H9 (cell line): ENCODE results near the gene TMEM31. TPM values are rescaled to one million over a fixed set of nuclear protein-coding genes. Genes with fewer than 3 reads are reported as not detected.

ENCODE experiments used
- DNase-seq: peaks from one replicate; pipeline ENCODE4 v3.0.0-alpha.2; 2017
- H2AFZ ChIP-seq: one replicate; pipeline ENCODE4 v1.6.1; 2013; ENCODE audit warnings: mild to moderate bottlenecking, low read length, control low read depth, moderate library complexity
- H2AK5ac ChIP-seq: 2 replicates; pipeline ENCODE4 v1.6.1; 2013; ENCODE audit warnings: low read length, control low read depth, mixed read lengths; ENCODE audit not compliant: insufficient read length
- H2BK120ac ChIP-seq: one replicate; pipeline ENCODE4 v1.6.1; 2013; ENCODE audit warnings: low read depth, mild to moderate bottlenecking, low read length, control low read depth, inconsistent platforms; ENCODE audit not compliant: poor library complexity, severe bottlenecking
- H2BK12ac ChIP-seq: 2 replicates; pipeline ENCODE4 v1.6.1; 2013; ENCODE audit warnings: low read length, control low read depth, mixed read lengths, low read depth; ENCODE audit not compliant: insufficient read length
- H2BK15ac ChIP-seq: 2 replicates; pipeline ENCODE4 v1.6.1; 2013; ENCODE audit warnings: low read depth, low read length, control low read depth
- H2BK20ac ChIP-seq: one replicate; pipeline ENCODE4 v1.6.1; 2013; ENCODE audit warnings: low read depth, mild to moderate bottlenecking, low read length, control low read depth, inconsistent platforms; ENCODE audit not compliant: poor library complexity, severe bottlenecking
- H2BK5ac ChIP-seq: 2 replicates; pipeline ENCODE4 v1.6.1; 2013; ENCODE audit warnings: low read length, control low read depth, mixed read lengths; ENCODE audit not compliant: insufficient read length
- H3K14ac ChIP-seq: 2 replicates; pipeline ENCODE4 v1.6.1; 2013; ENCODE audit warnings: low read length, control low read depth; ENCODE audit not compliant: insufficient read depth
- H3K18ac ChIP-seq: 2 replicates; pipeline ENCODE4 v1.6.1; 2013; ENCODE audit warnings: low read depth, mild to moderate bottlenecking, mixed read lengths, low read length, control low read depth; ENCODE audit not compliant: insufficient read length
- H3K23ac ChIP-seq: 2 replicates; pipeline ENCODE4 v1.6.1; 2013; ENCODE audit warnings: low read length, control low read depth, mixed read lengths, low read depth; ENCODE audit not compliant: insufficient read length
- H3K23me2 ChIP-seq: 2 replicates; pipeline ENCODE4 v1.6.1; 2013; ENCODE audit warnings: low read depth, mild to moderate bottlenecking, mixed read lengths, low read length, control low read depth; ENCODE audit not compliant: insufficient read length, poor library complexity, severe bottlenecking
- H3K27ac ChIP-seq: 2 replicates; pipeline ENCODE4 v1.5.1; 2013; ENCODE audit warnings: low read length, control low read depth, mixed read lengths, low read depth; ENCODE audit not compliant: insufficient read length
- H3K27me3 ChIP-seq: 2 replicates; pipeline ENCODE4 v1.6.1; 2013; ENCODE audit warnings: low read length, control low read depth, inconsistent platforms; ENCODE audit not compliant: insufficient read depth
- H3K4ac ChIP-seq: 2 replicates; pipeline ENCODE4 v1.6.1; 2013; ENCODE audit warnings: low read depth, mild to moderate bottlenecking, control low read depth, inconsistent platforms, low read length, moderate library complexity
- H3K4me1 ChIP-seq: 2 replicates; pipeline ENCODE4 v1.6.1; 2013; ENCODE audit warnings: low read length, control low read depth, inconsistent platforms; ENCODE audit not compliant: insufficient read depth
- H3K4me2 ChIP-seq: 2 replicates; pipeline ENCODE4 v1.6.1; 2013; ENCODE audit warnings: low read length, control low read depth, mixed read lengths; ENCODE audit not compliant: insufficient read length, insufficient read depth
- H3K56ac ChIP-seq: 2 replicates; pipeline ENCODE4 v1.6.1; 2013; ENCODE audit warnings: low read depth, mild to moderate bottlenecking, mixed read lengths, low read length, control low read depth; ENCODE audit not compliant: insufficient read length
- H3K79me1 ChIP-seq: 2 replicates; pipeline ENCODE4 v1.6.1; 2013; ENCODE audit warnings: low read depth, mild to moderate bottlenecking, moderate library complexity, low read length, control low read depth, inconsistent platforms; ENCODE audit not compliant: insufficient read depth, poor library complexity, severe bottlenecking
- H3K79me2 ChIP-seq: 2 replicates; pipeline ENCODE4 v1.6.1; 2013; ENCODE audit warnings: low read length, control low read depth, inconsistent platforms; ENCODE audit not compliant: insufficient read depth
- H3K9ac ChIP-seq: 2 replicates; pipeline ENCODE4 v1.6.1; 2013; ENCODE audit warnings: low read length, control low read depth, mixed read lengths; ENCODE audit not compliant: insufficient read length; ENCODE audit errors: extremely low read depth
- H3K9me3 ChIP-seq: one replicate; pipeline ENCODE4 v1.6.1; 2013; ENCODE audit warnings: low read depth, low read length, inconsistent platforms; ENCODE audit not compliant: control insufficient read depth
- H3T11ph ChIP-seq: one replicate; pipeline ENCODE4 v1.6.1; 2013; ENCODE audit warnings: mild to moderate bottlenecking, low read length, control low read depth, inconsistent platforms
- H4K20me1 ChIP-seq: one replicate; pipeline ENCODE4 v1.6.1; 2013; ENCODE audit not compliant: control insufficient read depth, insufficient read length, insufficient read depth
- H4K5ac ChIP-seq: 2 replicates; pipeline ENCODE4 v1.6.1; 2013; ENCODE audit warnings: low read depth, mild to moderate bottlenecking, mixed read lengths, low read length, control low read depth; ENCODE audit not compliant: insufficient read length
- H4K8ac ChIP-seq: replicated peaks from 2 replicates; pipeline ENCODE4 v1.6.1; 2013; ENCODE audit warnings: low read length, control low read depth, mixed read lengths, low read depth; ENCODE audit not compliant: insufficient read length
- H4K91ac ChIP-seq: 2 replicates; pipeline ENCODE4 v1.6.1; 2013; ENCODE audit warnings: low read depth, mild to moderate bottlenecking, moderate library complexity, mixed read lengths, low read length, control low read depth; ENCODE audit not compliant: insufficient read length
- H3K27ac Mint-ChIP-seq, 3 experiments: 2 replicates in 2 of 3; 3 replicates in 1 of 3; pipeline ENCODE4 v1.8.0; 2020 to 2021; ENCODE audit warnings: mixed read lengths in 3 of 3, mild to moderate bottlenecking in 1 of 3, moderate library complexity in 1 of 3
- H3K27me3 Mint-ChIP-seq: 2 replicates; pipeline ENCODE4 v1.8.0; 2021; ENCODE audit warnings: low read depth, mild to moderate bottlenecking, moderate library complexity, mixed read lengths
- H3K36me3 Mint-ChIP-seq, 3 experiments: 2 replicates in 2 of 3; 3 replicates in 1 of 3; pipeline ENCODE4 v1.8.0; 2020 to 2021; ENCODE audit warnings: low read depth in 3 of 3, mixed read lengths in 3 of 3; ENCODE audit not compliant: insufficient read depth in 1 of 3
- H3K4me1 Mint-ChIP-seq, 2 experiments: 2 replicates each; pipeline ENCODE4 v1.8.0; 2020; ENCODE audit warnings: mixed read lengths in 2 of 2
- H3K4me3 Mint-ChIP-seq, 2 experiments: 2 replicates in 1 of 2; 3 replicates in 1 of 2; pipeline ENCODE4 v1.8.0; 2020 to 2021; ENCODE audit warnings: mild to moderate bottlenecking in 2 of 2, mixed read lengths in 2 of 2, moderate library complexity in 1 of 2
- H3K9me3 Mint-ChIP-seq, 2 experiments: 2 replicates in 1 of 2; 3 replicates in 1 of 2; pipeline ENCODE4 v1.8.0; 2020; ENCODE audit warnings: mild to moderate bottlenecking in 2 of 2, mixed read lengths in 2 of 2, moderate library complexity in 1 of 2
- CTCF ChIP-seq: fragments of 200-600 bp; sonication (generic); conservative IDR thresholded peaks from 3 replicates; pipeline ENCODE4 v1.8.0; 2021; ENCODE audit warnings: antibody characterized with exemption, mild to moderate bottlenecking
- WGBS: extraction: QIAGEN DNeasy Blood & Tissue Kit; methylation state at CpG from one replicate; pipeline ENCODE4 v1.1.7; 2013; ENCODE audit warnings: missing lambda C conversion rate, low lambda C conversion rate, mixed read lengths; ENCODE audit not compliant: insufficient read length; ENCODE audit errors: extremely low coverage; 5-methylcytosine and 5-hydroxymethylcytosine counted together
- total RNA-seq: library from RNA; stranded (reverse); gene quantifications from 2 replicates; pipeline ENCODE4 v1.2.1, GENCODE V29; 2021

The TMEM31 gene
- total RNA-seq, 1 experiment from 2014 or later = 0.55 TPM

- H3K79me1 ChIP-seq = no peaks in the 10 kb centered on the region
- H2BK15ac ChIP-seq = no peak overlapping the region
- no peak overlapping the region for H3T11ph ChIP-seq
- no peak overlapping the region for H3K27ac ChIP-seq
- no peak overlapping the region for H2BK5ac ChIP-seq
- Mint-ChIP-seq H3K27me3 (peaks cover 11% of the 10 kb centered on the region), H3K9me3 (peaks cover 0 to 39% of the 10 kb centered on the region in 2 experiments; a peak in 2 of 5 replicates), H3K36me3 (no peaks in the 10 kb centered on the region; a peak in 1 of 7 replicates), H3K4me1 (peaks cover 60 to 74% of the 10 kb centered on the region in 2 experiments), H3K27ac (peak overlapping the region in 1 of 3 experiments; percentile 24; a peak in 5 of 7 replicates), H3K4me3 (no peak overlapping the region)
- TF ChIP-seq CTCF = no peak
- no peak for DNase-seq
- H3K27me3 ChIP-seq = no peaks in the 10 kb centered on the region
- H4K91ac ChIP-seq = no peak overlapping the region
- H3K4me1 ChIP-seq = peaks cover 20% of the 10 kb centered on the region; the same call in 1 of the 2 replicates
- no peak overlapping the region for H4K5ac ChIP-seq
- no peak overlapping the region for H3K18ac ChIP-seq
- H3K4ac ChIP-seq = no peak overlapping the region
- H2BK12ac ChIP-seq = no peak overlapping the region
- H3K23ac ChIP-seq = no peak overlapping the region
- no peak overlapping the region for H3K9ac ChIP-seq
- no peak overlapping the region for H3K4me2 ChIP-seq
- no peak overlapping the region for H2BK20ac ChIP-seq
- no peak overlapping the region for H3K56ac ChIP-seq
- H3K79me2 ChIP-seq = no peaks in the 10 kb centered on the region
- no peak overlapping the region for H2AK5ac ChIP-seq
- H4K20me1 ChIP-seq = no peaks in the 10 kb centered on the region
- no CpG with 5 or more reads among the region's 3 CpGs for WGBS
- no peak overlapping the region for H2AFZ ChIP-seq
- no peak overlapping the region for H4K8ac ChIP-seq
- no peak overlapping the region for H2BK120ac ChIP-seq
- no peaks in the 10 kb centered on the region for H3K23me2 ChIP-seq
- no peaks in the 10 kb centered on the region for H3K9me3 ChIP-seq
- H3K14ac ChIP-seq = no peak overlapping the region
These were observed 19.6 kb downstream of the TMEM31 start for GRCh38 chrX:103730147-103730795.
